ENCODE data around the gene TBX19.

TBX19 gene

GRCh38 chr1:168285521-168285790 lies 4.8 kb downstream of the TBX19 start:
- DNase-seq = no peak

GRCh38 chr1:168285971-168286927 lies 5.6 kb downstream of the TBX19 start:
- DNase-seq = no peak

GRCh38 chr1:168287237-168287664 lies 6.6 kb downstream of the TBX19 start:
- no peak for DNase-seq

GRCh38 chr1:168288311-168289052 lies 7.8 kb downstream of the TBX19 start:
- DNase-seq = no peak

GRCh38 chr1:168291222-168291837 lies 10.7 kb downstream of the TBX19 start:
- DNase-seq = no peak

GRCh38 chr1:168293356-168293755 lies 12.7 kb downstream of the TBX19 start:
- no peak for DNase-seq

- DNase-seq = no peak
Measured at GRCh38 chr1:168295411-168296114, 14.9 kb downstream of the TBX19 start.

GRCh38 chr1:168297019-168297730 lies 16.5 kb downstream of the TBX19 start:
- DNase-seq = no peak

GRCh38 chr1:168298446-168298845 lies 17.8 kb downstream of the TBX19 start:
- DNase-seq = no peak

GRCh38 chr1:168300626-168301025 lies 19.9 kb downstream of the TBX19 start:
- DNase-seq = no peak

GRCh38 chr1:168301664-168302320 lies 21.1 kb downstream of the TBX19 start:
- DNase-seq = no peak

- DNase-seq = no peak
Measured at GRCh38 chr1:168303716-168304540, 23.3 kb downstream of the TBX19 start.

- DNase-seq = no peak
Measured at GRCh38 chr1:168304865-168305264, 24.2 kb downstream of the TBX19 start.

GRCh38 chr1:168312718-168313604 lies 32.3 kb downstream of the TBX19 start:
- no peak for DNase-seq

GRCh38 chr1:168316142-168316541 lies 35.5 kb downstream of the TBX19 start:
- DNase-seq = no peak

- no peak for DNase-seq
Measured at GRCh38 chr1:168317309-168317708, 36.6 kb downstream of the TBX19 start.

- DNase-seq = no peak
Measured at GRCh38 chr1:168319691-168320090, 39.0 kb downstream of the TBX19 start.

- DNase-seq = no peak
Measured at GRCh38 chr1:168320149-168320548, 39.5 kb downstream of the TBX19 start.

GRCh38 chr1:168320800-168321450 lies 40.2 kb downstream of the TBX19 start:
- DNase-seq = no peak
